GM12891 (cell line): Measurements from ENCODE around the gene CAMTA1.

ENCODE experiments used
- DNase-seq: peaks from one replicate; pipeline ENCODE4 v3.0.0; 2011; ENCODE audit warnings: low spot score; ENCODE audit not compliant: insufficient read length
- FAIRE-seq: peaks from 2 replicates; lab custom pipeline; 2011; peaks lifted over from hg19 to GRCh38; lab: Jason Lieb, UNC
- PAX5 ChIP-seq: IDR thresholded peaks from 2 replicates; pipeline ENCODE4 v1.6.1; 2011; ENCODE audit warnings: low read length, moderate library complexity, mild to moderate bottlenecking; ENCODE audit not compliant: insufficient read depth, severe bottlenecking
- POLR2A ChIP-seq: IDR thresholded peaks from 2 replicates; pipeline ENCODE4 v1.6.1; 2011; ENCODE audit warnings: low read depth, low read length, control low read depth
- POLR2AphosphoS5 ChIP-seq: IDR thresholded peaks from 2 replicates; pipeline ENCODE4 v1.6.1; 2011; ENCODE audit warnings: low read depth, low read length, control low read depth
- POU2F2 ChIP-seq: IDR thresholded peaks from 2 replicates; pipeline ENCODE4 v1.6.1; 2011; ENCODE audit warnings: low read depth, mild to moderate bottlenecking, control low read depth, low read length, moderate library complexity
- SPI1 ChIP-seq: IDR thresholded peaks from 2 replicates; pipeline ENCODE4 v1.6.1; 2011; ENCODE audit warnings: low read depth, low read length, control low read depth
- TAF1 ChIP-seq: IDR thresholded peaks from 2 replicates; pipeline ENCODE4 v1.6.1; 2011; ENCODE audit warnings: low read depth, low read length, control low read depth

CAMTA1 gene

DNA sequence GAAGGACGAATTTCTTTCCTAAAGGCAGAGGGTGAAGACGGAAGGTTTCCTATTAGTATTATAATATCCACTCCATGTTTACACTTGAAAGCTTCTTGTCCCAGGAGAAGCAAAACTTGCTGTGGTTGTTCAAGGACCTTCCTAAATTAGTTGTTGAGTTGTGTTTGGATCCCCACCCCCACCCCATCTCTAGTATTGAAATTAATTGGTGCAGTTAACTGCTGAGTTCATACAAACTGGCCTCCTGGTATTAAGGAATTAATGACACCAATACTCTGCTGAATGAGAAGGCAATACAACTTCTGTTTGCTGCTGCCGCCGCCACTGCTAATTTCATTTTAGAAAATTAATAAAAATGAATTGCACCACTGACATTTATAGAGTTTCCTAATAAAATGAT is 308.8 kb downstream of the CAMTA1 start:
- FAIRE-seq (no peak), DNase-seq (no peak)
- TF ChIP-seq PAX5 (no peak), TAF1 (no peak), POLR2A (no peak), POU2F2 (no peak), POLR2AphosphoS5 (no peak), SPI1 (no peak)

DNA sequence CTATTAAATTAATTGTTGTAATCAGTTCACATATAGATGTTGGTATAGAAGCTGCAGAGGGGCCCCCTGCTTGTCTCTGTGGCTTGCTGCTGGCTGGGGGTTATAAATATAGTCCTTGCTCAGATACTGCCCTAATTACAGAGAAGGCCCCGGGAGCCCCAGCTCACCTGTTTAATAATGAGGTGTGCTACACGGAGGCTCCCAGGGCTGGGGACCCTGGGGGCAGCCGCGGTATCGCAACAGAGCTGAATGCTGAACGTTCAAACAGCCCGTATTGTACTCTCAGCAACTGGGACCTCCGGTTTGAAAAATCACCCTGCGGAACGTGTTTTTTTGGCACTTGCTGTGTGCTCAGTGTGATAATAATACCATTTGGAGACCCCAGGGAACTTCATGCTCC is 309.3 kb downstream of the CAMTA1 start:
- DNase-seq: no peak

DNA sequence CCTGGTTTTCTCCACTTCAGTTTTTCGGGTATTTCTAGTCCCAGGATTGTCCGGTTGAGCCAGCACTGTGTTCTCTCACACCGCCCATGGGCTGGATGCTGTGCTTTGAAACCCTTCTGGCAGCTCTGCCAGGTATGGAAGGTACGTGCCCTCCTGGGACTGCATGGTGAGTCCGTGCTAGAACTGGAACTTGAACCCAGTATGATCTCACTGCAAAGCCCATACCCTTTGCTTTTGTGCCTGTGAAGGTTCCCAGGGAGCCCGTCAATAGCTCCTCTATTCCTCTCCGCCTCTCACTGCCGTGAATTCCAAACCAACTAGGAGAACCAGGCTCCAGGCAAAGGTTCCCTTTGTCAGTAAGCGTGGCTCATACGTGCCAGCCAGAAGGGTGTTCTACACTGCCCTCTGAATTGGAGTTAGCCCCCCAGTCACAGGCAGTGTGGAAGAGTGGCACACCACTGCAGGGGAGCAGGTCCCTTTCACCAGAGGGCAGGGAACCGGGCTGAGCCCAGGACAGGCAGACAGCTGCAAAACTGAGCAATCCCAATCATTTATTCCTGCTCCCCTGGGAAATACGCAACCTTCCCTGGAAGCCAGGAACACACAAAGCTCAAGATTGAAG is 310.2 kb downstream of the CAMTA1 start:
- DNase-seq (no peak), FAIRE-seq (no peak)
- no peak for TF ChIP-seq SPI1
- TF ChIP-seq POU2F2: no peak
- TF ChIP-seq TAF1: no peak
- TF ChIP-seq POLR2AphosphoS5: no peak
- no peak for TF ChIP-seq POLR2A
- no peak for TF ChIP-seq PAX5

More for the DNA sequence above, 309.3 kb downstream of the CAMTA1 start:
- no peak for TF ChIP-seq TAF1
- TF ChIP-seq POLR2AphosphoS5: no peak
- no peak for TF ChIP-seq POLR2A
- TF ChIP-seq SPI1: no peak
- no peak for FAIRE-seq

- FAIRE-seq (no peak), DNase-seq (no peak)
- TF ChIP-seq TAF1: no peak
- no peak for TF ChIP-seq PAX5
- TF ChIP-seq SPI1: no peak
- no peak for TF ChIP-seq POU2F2
- TF ChIP-seq POLR2A: no peak
- TF ChIP-seq POLR2AphosphoS5: no peak
These were observed 312.8 kb downstream of the CAMTA1 start for GRCh38 chr1:7097938-7098592.

DNA sequence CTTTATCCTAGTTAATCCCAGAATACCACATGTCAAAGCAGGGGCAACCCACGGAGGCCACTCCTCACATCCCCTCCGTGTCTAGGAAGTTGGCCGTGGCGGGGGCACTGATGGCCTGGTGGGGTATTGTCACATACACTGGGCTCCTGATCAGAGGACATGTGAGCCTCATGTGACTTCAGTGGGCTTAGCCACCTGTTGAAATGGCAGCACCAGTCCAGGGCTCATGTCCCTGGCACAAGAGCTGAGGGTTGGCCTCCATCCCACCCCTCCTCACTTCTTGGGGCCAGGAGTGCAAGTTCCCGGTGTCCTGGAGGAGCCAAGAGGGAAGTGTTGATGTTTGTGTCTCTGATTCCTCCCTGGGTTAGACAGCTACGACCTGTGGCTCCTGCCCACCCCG is 313.4 kb downstream of the CAMTA1 start:
- FAIRE-seq (no peak), DNase-seq (no peak)
- no peak for TF ChIP-seq SPI1
- TF ChIP-seq POLR2AphosphoS5: no peak
- TF ChIP-seq POLR2A: no peak
- TF ChIP-seq TAF1: no peak
- no peak for TF ChIP-seq PAX5
- TF ChIP-seq POU2F2: no peak

DNA sequence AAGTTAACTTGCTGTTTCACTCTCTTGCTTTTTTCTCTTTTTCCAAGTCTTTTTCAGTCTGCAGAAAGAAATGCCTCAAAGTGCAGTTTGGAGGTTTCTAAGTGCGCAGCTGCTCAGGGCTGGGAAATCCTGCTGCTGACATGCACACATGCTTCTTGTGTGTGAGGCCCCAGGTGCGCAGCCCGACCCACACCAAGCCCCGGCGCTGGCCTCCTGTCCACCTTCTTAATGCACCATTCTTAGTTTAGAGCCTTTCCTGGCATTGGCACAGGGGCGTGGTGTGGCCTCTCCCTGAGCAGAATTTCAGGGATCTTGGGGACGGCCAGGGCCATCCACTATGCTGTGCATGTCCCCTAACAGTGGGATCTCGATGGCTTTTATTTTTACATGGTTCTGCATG is 315.2 kb downstream of the CAMTA1 start:
- DNase-seq (no peak), FAIRE-seq (no peak)
- TF ChIP-seq PAX5 (no peak), SPI1 (no peak), POLR2A (no peak), POLR2AphosphoS5 (no peak), TAF1 (no peak), POU2F2 (no peak)

DNA sequence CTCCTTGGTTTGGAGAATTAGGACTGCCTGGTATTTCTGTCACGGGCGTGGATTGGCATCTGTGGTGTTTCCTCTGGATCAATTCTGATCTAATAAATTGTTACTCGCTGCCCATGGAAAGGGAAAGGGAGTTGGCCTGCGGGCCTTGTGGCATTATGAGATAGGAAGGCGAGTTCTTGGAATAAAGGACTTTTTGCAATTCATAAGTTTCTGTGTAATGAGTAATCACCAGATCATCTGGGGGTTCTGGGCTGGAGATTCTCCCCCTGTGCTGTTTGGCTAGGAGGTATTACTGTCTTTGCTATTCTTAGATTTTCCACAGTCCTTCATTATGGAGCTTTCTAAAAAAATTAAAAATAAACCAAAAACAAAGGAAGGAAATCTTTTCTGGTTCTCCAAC is 315.9 kb downstream of the CAMTA1 start:
- TF ChIP-seq SPI1 (no peak), POU2F2 (no peak), POLR2A (no peak), POLR2AphosphoS5 (no peak), TAF1 (no peak), PAX5 (no peak)
- DNase-seq: no peak
- FAIRE-seq: no peak

GRCh38 chr1:7103361-7103782 is 318.1 kb downstream of the CAMTA1 start:
- FAIRE-seq (peak; percentile 91), DNase-seq (no peak)
- TF ChIP-seq POU2F2 (no peak), POLR2A (no peak), POLR2AphosphoS5 (no peak), SPI1 (no peak), PAX5 (no peak), TAF1 (no peak)

DNA sequence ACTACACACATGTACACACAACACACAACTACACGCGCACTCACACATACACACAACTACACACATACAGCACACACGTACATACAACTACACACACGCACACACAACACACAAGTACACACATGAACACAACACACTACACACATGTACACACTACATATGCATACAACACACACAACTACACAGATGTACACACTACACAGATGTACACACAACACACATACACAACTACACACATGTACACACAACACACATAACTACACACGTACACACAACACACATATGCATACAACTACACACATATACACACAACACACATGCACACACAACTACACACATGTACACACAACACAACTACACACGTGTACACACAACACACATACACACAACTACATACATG is 318.6 kb downstream of the CAMTA1 start:
- no peak for FAIRE-seq
- no peak for TF ChIP-seq POU2F2
- no peak for TF ChIP-seq POLR2AphosphoS5
- no peak for TF ChIP-seq PAX5
- TF ChIP-seq POLR2A: no peak
- TF ChIP-seq SPI1: no peak
- no peak for TF ChIP-seq TAF1

More for the DNA sequence above, 318.6 kb downstream of the CAMTA1 start:
- DNase-seq: no peak
